K562 (cell line): ENCODE results near the gene PLA1A. TPM values are rescaled to one million over a fixed set of nuclear protein-coding genes. Genes with fewer than 3 reads are reported as not detected.

Source experiments
- ATAC-seq: fragments of 200-7000 bp; cut with Tn5 transposase; 3 replicates; pipeline ENCODE4 v1.9.1; 2020; ENCODE audit warnings: moderate library complexity
- BruUV-seq: library from RNA; stranded (reverse); fragments of 400-500 nt; replicated peaks from 2 replicates; lab custom pipeline; 2021; lab: Mats Ljungman, UMichigan
- CTCF ChIA-PET: fragments of 300-600 bp; formaldehyde crosslinking; extraction: SDS; loops from one replicate; lab custom pipeline; 2021; ENCODE audit warnings: low intra/inter-chr PET ratio; lab: Yijun Ruan, JAX
- POLR2A ChIA-PET: fragments of 300-600, 350-650 bp; sonication (Branson Sonifier 250); formaldehyde crosslinking; extraction: SDS; loops from one replicate; lab custom pipeline; 2021; ENCODE audit warnings: antibody characterized with exemption, inconsistent platforms; lab: Yijun Ruan, JAX
- DNase-seq, 4 experiments: peaks; one replicate each; pipeline versions ENCODE4 v3.0.0 to v3.0.0-alpha.2; 2011 to 2018; ENCODE audit warnings: low spot score in 3 of 4, mixed read lengths in 3 of 4; ENCODE audit errors: extremely low read depth in 1 of 4
- FAIRE-seq: peaks from 2 replicates; lab custom pipeline; 2011; peaks lifted over from hg19 to GRCh38; lab: Jason Lieb, UNC
- H2AFZ ChIP-seq: 2 replicates; pipeline ENCODE4 v1.6.0; 2011; ENCODE audit warnings: low read depth, low read length, control low read depth, inconsistent platforms
- H3K27ac ChIP-seq: fragments of 200-600 bp; 3 replicates; pipeline ENCODE4 v1.8.0; 2011; ENCODE audit warnings: low read depth, mild to moderate bottlenecking, control low read depth, inconsistent platforms, low read length, moderate library complexity, mixed read lengths; ENCODE audit errors: extremely low read depth
- H3K27me3 ChIP-seq, 2 experiments: fragments of 300-600 bp in 1 of 2; 2 replicates in 1 of 2; 3 replicates in 1 of 2; pipeline versions ENCODE4 v1.6.0 to v1.8.0; 2011; ENCODE audit warnings: inconsistent platforms in 2 of 2, low read length in 2 of 2, mild to moderate bottlenecking in 1 of 2, mixed read lengths in 1 of 2, moderate library complexity in 1 of 2; ENCODE audit not compliant: control insufficient read depth in 2 of 2, insufficient read depth in 2 of 2
- H3K36me3 ChIP-seq: fragments of 300-600 bp; 3 replicates; pipeline ENCODE4 v1.8.0; 2011; ENCODE audit warnings: mild to moderate bottlenecking, low read length, inconsistent platforms; ENCODE audit not compliant: control insufficient read depth, insufficient read depth
- H3K4me1 ChIP-seq, 2 experiments: fragments of 200-600 bp in 1 of 2; replicated peaks in 1 of 2; 2 replicates in 1 of 2; 3 replicates in 1 of 2; pipeline versions ENCODE4 v1.5.1 to v1.8.0; 2011; ENCODE audit warnings: inconsistent platforms in 2 of 2, low read length in 2 of 2, mild to moderate bottlenecking in 1 of 2, mixed read lengths in 1 of 2, moderate library complexity in 1 of 2; ENCODE audit not compliant: control insufficient read depth in 2 of 2, insufficient read depth in 2 of 2
- H3K4me2 ChIP-seq: 2 replicates; pipeline ENCODE4 v1.6.1; 2011; ENCODE audit warnings: low read length, control low read depth, inconsistent platforms, mixed read lengths; ENCODE audit not compliant: insufficient read depth
- H3K4me3 ChIP-seq: fragments of 200-600 bp; sonication (generic), shearing (Covaris generic); 2 replicates; pipeline ENCODE4 v1.5.1; 2016; ENCODE audit warnings: control low read depth, inconsistent platforms
- H3K79me2 ChIP-seq: fragments of 200-600 bp; 3 replicates; pipeline ENCODE4 v1.8.0; 2011; ENCODE audit warnings: low read length, inconsistent platforms; ENCODE audit not compliant: control insufficient read depth, insufficient read depth
- H3K9ac ChIP-seq, 2 experiments: 2 replicates each; pipeline versions ENCODE4 v1.6.0 to v1.6.1; 2011; ENCODE audit warnings: low read depth in 2 of 2, low read length in 2 of 2, control low read depth in 1 of 2, inconsistent platforms in 1 of 2, mild to moderate bottlenecking in 1 of 2, mixed read lengths in 1 of 2; ENCODE audit not compliant: insufficient read depth in 1 of 2
- H3K9me1 ChIP-seq: one replicate; pipeline ENCODE4 v1.6.0; 2011; ENCODE audit warnings: inconsistent platforms, mild to moderate bottlenecking, low read length, moderate library complexity; ENCODE audit not compliant: control insufficient read depth, insufficient read depth
- H3K9me3 ChIP-seq: replicated peaks from 2 replicates; pipeline ENCODE4 v1.5.1; 2011; ENCODE audit warnings: low read depth, low read length, inconsistent platforms; ENCODE audit not compliant: control insufficient read depth, insufficient read depth
- H4K20me1 ChIP-seq: replicated peaks from 2 replicates; pipeline ENCODE4 v1.6.1; 2011; ENCODE audit warnings: low read length, inconsistent platforms, mixed read lengths; ENCODE audit not compliant: control insufficient read depth, insufficient read depth
- DPF2 ChIP-seq: fragments of 450-650 bp; IDR thresholded peaks from 2 replicates; pipeline ENCODE4 v1.6.1; 2016
- EWSR1 ChIP-seq: fragments of 450-650 bp; IDR thresholded peaks from 2 replicates; pipeline ENCODE4 v1.6.1; 2018; ENCODE audit warnings: borderline replicate concordance, mild to moderate bottlenecking, low read depth, moderate library complexity; ENCODE audit not compliant: partially characterized antibody
- GABPA ChIP-seq: fragments of 200-800 bp; sonication (Bioruptor generic); conservative IDR thresholded peaks from 2 replicates; pipeline ENCODE4 v1.6.1; 2016; ENCODE audit warnings: low read depth, missing genetic modification characterization, missing compliant biosample characterization
- GATAD2A ChIP-seq: fragments of 450-650 bp; IDR thresholded peaks from 2 replicates; pipeline ENCODE4 v1.6.1; 2017
- MXI1 ChIP-seq: IDR thresholded peaks from 2 replicates; pipeline ENCODE4 v1.6.1; 2011; ENCODE audit warnings: low read depth, mild to moderate bottlenecking, improper control_type of control experiment, low read length
- NCOA2 ChIP-seq, 2 experiments: fragments of 450-650 bp; IDR thresholded peaks; 2 replicates each; pipeline ENCODE4 v1.6.1; 2018; ENCODE audit warnings: mild to moderate bottlenecking in 2 of 2, moderate library complexity in 1 of 2; ENCODE audit not compliant: partially characterized antibody in 2 of 2
- NR2C2 ChIP-seq, 2 experiments: fragments of 200-800 bp in 1 of 2; sonication (Bioruptor generic) in 1 of 2; sonication (generic) in 1 of 2; formaldehyde crosslinking in 1 of 2; IDR thresholded peaks; 2 replicates each; pipeline versions ENCODE4 v1.6.1 to v1.8.0; 2016 to 2022; ENCODE audit warnings: mild to moderate bottlenecking in 1 of 2, missing compliant biosample characterization in 1 of 2, missing genetic modification characterization in 1 of 2, missing genetic modification reagents in 1 of 2
- NR2F6 ChIP-seq: fragments of 450-650 bp; formaldehyde crosslinking; IDR thresholded peaks from 2 replicates; pipeline ENCODE4 v1.4.0; 2020; ENCODE audit warnings: mild to moderate bottlenecking
- RNF2 ChIP-seq: sonication (generic); IDR thresholded peaks from 2 replicates; pipeline ENCODE4 v1.6.1; 2016
- SOX6 ChIP-seq: fragments of 450-650 bp; IDR thresholded peaks from 2 replicates; pipeline ENCODE4 v1.6.1; 2014; ENCODE audit warnings: mild to moderate bottlenecking
- TFAM ChIP-seq: fragments of 250-450 bp; sonication (Bioruptor Pico); conservative IDR thresholded peaks from 2 replicates; pipeline ENCODE4 v1.5.0; 2021; ENCODE audit warnings: mild to moderate bottlenecking, moderate library complexity
- TSC22D4 ChIP-seq: fragments of 450-650 bp; IDR thresholded peaks from 2 replicates; pipeline ENCODE4 v1.6.1; 2016; ENCODE audit warnings: missing genetic modification characterization, missing biosample characterization, control low read depth
- WGBS: fragments of 100-300 bp; shearing (Covaris generic); methylation state at CpG from one replicate; pipeline ENCODE4 v1.1.6; 2016; ENCODE audit warnings: low coverage, mixed read lengths; ENCODE audit not compliant: insufficient coverage; ENCODE audit errors: missing lambda C conversion rate; 5-methylcytosine and 5-hydroxymethylcytosine counted together
- in situ Hi-C: fragments of 300-500 bp; cut with MboI; formaldehyde crosslinking; loops from 4 replicates; pipeline ENCODE4 v1.15.0; 2018; ENCODE audit warnings: inconsistent platforms, mixed read lengths
- intact Hi-C: fragments of 100-400 bp; cut with micrococcal nuclease; formaldehyde crosslinking; loops from 2 replicates; pipeline ENCODE4 v1.14.2; 2022
- polyA plus RNA-seq, 8 experiments: library from polyadenylated mRNA; depleted of rRNA in 4 of 8; stranded (reverse) in 5 of 8; unstranded in 3 of 8; fragments of >200 nt; fragmentation: Nextera tagmentation in 2 of 8; fragmentation: Illumina TruSeq in 1 of 8; extraction: Ambion mirVana in 2 of 8; extraction: Trizol in 1 of 8; gene quantifications; 2 replicates each; pipeline versions ENCODE4 v1.2.1 to v1.2.3, GENCODE V29; 2011 to 2014; ENCODE audit warnings: inconsistent platforms in 1 of 8, missing spikeins in 1 of 8
- total RNA-seq, 7 experiments: library from RNA; depleted of rRNA in 6 of 7; stranded (reverse); fragments of >200 nt in 6 of 7; fragmentation: Illumina TruSeq in 2 of 7; extraction: Trizol in 2 of 7; gene quantifications; 2 replicates each; pipeline versions ENCODE4 v1.2.1 to v1.2.3, GENCODE V29; 2011 to 2021; ENCODE audit warnings: low replicate concordance in 1 of 7
- TF ChIP-seq, protein P1 (sequence below): IDR thresholded peaks from 2 replicates; pipeline ENCODE4 v1.6.1; 2016; ENCODE audit warnings: missing genetic modification characterization, missing compliant biosample characterization

The PLA1A gene
- total and polyA plus RNA-seq, 9 of the 15 experiments (the other 6 are each of a cell fraction or from before 2014, with no cell fraction given), result not detected

DNA sequence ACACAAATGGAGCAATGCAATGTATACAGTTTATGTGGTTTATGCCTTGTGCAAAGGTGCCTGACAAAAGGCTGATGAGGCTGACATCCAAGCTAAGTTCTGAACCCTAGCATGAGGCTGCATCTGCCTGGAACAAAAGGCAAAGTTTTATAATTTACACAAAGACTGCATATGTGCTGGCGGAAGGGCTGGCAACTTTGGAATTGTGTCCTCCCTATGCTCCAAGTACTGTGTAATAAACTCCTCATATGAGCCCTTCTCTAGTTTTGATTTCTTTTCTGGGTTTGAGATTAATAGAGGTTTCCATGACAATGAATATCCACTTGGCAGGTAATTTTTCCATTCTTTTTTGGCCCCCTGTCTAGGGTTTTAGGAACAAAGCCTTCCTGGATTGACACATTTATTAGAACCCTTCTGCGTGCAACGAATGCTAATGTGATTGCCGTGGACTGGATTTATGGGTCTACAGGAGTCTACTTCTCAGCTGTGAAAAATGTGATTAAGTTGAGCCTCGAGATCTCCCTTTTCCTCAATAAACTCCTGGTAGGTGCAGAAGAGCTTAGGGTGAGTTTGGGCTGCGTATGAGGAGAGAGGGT, 10.8 kb downstream of the PLA1A start:
- ATAC-seq (no peak), DNase-seq (no peak), FAIRE-seq (no peak)
- intact Hi-C loops, result no loop called here
- no peak overlapping the region for H2AFZ ChIP-seq
- in situ Hi-C loops, result no loop called here
- ChIA-PET CTCF (no interaction called here), POLR2A (interaction anchor here (0.7 kb wide), 1 partner anchor 78 kb away, joined by 3 read pairs; no protein-coding TSS in a partner anchor)
- H3K36me3 ChIP-seq, result no peaks in the 10 kb centered on the region
- no peaks in the 10 kb centered on the region for H3K9me3 ChIP-seq
- H3K9ac ChIP-seq, result no peak overlapping the region
- peaks cover 0 to 10% of the 10 kb centered on the region in 2 experiments; a peak in 2 of 5 replicates for H3K27me3 ChIP-seq
- H3K27ac ChIP-seq, result no peak overlapping the region
- no peaks in the 10 kb centered on the region for H3K79me2 ChIP-seq
- TF ChIP-seq, protein P1, sequence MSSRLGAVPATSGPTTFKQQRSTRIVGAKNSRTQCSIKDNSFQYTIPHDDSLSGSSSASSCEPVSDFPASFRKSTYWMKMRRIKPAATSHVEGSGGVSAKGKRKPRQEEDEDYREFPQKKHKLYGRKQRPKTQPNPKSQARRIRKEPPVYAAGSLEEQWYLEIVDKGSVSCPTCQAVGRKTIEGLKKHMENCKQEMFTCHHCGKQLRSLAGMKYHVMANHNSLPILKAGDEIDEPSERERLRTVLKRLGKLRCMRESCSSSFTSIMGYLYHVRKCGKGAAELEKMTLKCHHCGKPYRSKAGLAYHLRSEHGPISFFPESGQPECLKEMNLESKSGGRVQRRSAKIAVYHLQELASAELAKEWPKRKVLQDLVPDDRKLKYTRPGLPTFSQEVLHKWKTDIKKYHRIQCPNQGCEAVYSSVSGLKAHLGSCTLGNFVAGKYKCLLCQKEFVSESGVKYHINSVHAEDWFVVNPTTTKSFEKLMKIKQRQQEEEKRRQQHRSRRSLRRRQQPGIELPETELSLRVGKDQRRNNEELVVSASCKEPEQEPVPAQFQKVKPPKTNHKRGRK (tag), result 0 out of 2 replicates have a peak, but pooled peaks have one; percentile 28
- TF ChIP-seq RNF2 (no peak), GATAD2A (no peak)
- no peaks in the 10 kb centered on the region for H3K9me1 ChIP-seq
- H4K20me1 ChIP-seq, result no peaks in the 10 kb centered on the region
- H3K4me2 ChIP-seq, result no peak overlapping the region
- no TSS peak for BruUV-seq
- no peak overlapping the region for H3K4me3 ChIP-seq
- no peaks in the 10 kb centered on the region; a peak in 1 of 5 replicates for H3K4me1 ChIP-seq
- WGBS, result 25% methylated on average over 6 of the region's 6 CpGs

DNA sequence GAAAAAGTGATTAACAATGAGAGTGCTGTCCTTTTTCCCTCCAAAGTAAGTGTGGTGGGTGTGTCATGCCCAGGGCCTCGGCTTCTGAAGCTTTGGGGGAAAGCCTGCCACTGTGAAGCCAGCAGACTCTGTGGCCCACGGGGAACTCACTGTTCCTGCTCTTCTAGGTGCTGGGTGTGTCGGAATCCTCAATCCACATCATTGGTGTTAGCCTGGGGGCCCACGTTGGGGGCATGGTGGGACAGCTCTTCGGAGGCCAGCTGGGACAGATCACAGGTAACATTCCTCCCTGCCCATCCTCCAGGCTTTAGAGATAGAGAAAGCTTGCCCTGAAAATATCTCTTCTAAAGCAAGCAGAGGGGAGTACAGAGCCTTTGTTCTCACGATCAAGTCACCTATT, 11.6 kb downstream of the PLA1A start:
- TF ChIP-seq NCOA2 (IDR thresholded peaks at IDR 0.05; ENCODE audit: partially characterized antibody in 2 of 2) (no peak), TFAM (CRISPR knock-in tag) (no peak), NR2F6 (no peak), NR2C2 (CRISPR knock-in tag; IDR thresholded peaks at IDR 0.05) (no peak), NR2C2 (tag; IDR thresholded peaks at IDR 0.05) (no peak), MXI1 (no peak), TSC22D4 (tag) (no peak), DPF2 (no peak), GABPA (no peak), EWSR1 (no peak), SOX6 (no peak)
- TF ChIP-seq, all 486 proteins: peak for 0
- H3K9me1 ChIP-seq, result no peaks in the 10 kb centered on the region
- in situ Hi-C loops, result no loop called here
- no peaks in the 10 kb centered on the region for H3K79me2 ChIP-seq
- intact Hi-C loops, result no loop called here
- H2AFZ ChIP-seq, result no peak overlapping the region
- ATAC-seq (no peak), DNase-seq (no peak), FAIRE-seq (no peak)
- H3K36me3 ChIP-seq, result no peaks in the 10 kb centered on the region
- no peaks in the 10 kb centered on the region for H3K9me3 ChIP-seq
- ChIA-PET POLR2A (interaction anchor here (0.7 kb wide), 1 partner anchor 79 kb away, joined by 3 read pairs; no protein-coding TSS in a partner anchor), CTCF (no interaction called here)
- peaks cover 0 to 10% of the 10 kb centered on the region in 2 experiments; a peak in 2 of 5 replicates for H3K27me3 ChIP-seq
- H3K4me3 ChIP-seq, result no peak overlapping the region
- H3K9ac ChIP-seq, result no peak overlapping the region
- BruUV-seq, result no TSS peak
- WGBS, result 26% methylated on average over 6 of the region's 6 CpGs
- no peak overlapping the region for H3K4me2 ChIP-seq
- H3K4me1 ChIP-seq, result no peaks in the 10 kb centered on the region; a peak in 1 of 5 replicates
- no peak overlapping the region for H3K27ac ChIP-seq
- H4K20me1 ChIP-seq, result no peaks in the 10 kb centered on the region
